Measurements from ENCODE around the gene ENDOU. TPM values are rescaled to one million over a fixed set of nuclear protein-coding genes. Genes with fewer than 3 reads are reported as not detected.

The ENDOU gene
- total RNA-seq, 1 experiment from 2014 or later = not detected

DNA sequence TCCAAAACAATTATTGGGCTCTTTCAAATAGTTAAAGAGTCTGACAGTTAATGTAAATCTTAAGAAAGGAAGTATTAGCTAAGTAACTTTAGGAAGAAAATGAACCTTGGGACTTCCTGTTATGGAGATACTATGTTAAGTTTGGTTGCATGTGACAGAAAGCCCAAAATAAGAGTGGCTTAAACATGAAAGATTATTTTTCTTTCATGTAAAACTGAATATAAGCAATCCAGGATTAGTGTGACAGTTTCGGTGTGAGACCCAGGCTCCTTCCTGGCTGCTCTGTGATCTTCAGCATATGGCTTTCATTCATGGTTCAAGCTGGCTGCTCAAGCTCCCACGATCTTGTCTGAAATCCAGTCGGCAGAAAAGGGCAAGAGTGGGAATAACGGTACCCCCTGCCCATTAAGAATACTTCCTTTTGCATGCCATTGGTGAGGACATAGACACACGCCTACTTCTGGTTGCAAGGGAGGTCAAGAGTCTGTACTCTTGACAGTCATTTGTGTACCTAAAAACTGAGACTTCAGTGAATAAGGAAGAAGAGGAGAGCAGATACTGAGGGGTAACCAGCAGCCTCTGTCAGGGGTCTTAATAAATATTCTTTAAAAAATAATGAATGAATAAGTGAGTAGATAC, 17.3 kb downstream of the ENDOU start (continued):
- TF ChIP-seq ETV6 (CRISPR knock-in tag; IDR thresholded peaks at IDR 0.05) = no peak
- no peak for TF ChIP-seq STAT6 (CRISPR knock-in tag; conservative IDR thresholded peaks at IDR 0.05; ENCODE audit: low read depth)
- no peak for TF ChIP-seq SOX15 (CRISPR knock-in tag; IDR thresholded peaks at IDR 0.05)
- no peak for TF ChIP-seq IRF2 (CRISPR knock-in tag; IDR thresholded peaks at IDR 0.05; ENCODE audit: borderline replicate concordance, low read depth)

DNA sequence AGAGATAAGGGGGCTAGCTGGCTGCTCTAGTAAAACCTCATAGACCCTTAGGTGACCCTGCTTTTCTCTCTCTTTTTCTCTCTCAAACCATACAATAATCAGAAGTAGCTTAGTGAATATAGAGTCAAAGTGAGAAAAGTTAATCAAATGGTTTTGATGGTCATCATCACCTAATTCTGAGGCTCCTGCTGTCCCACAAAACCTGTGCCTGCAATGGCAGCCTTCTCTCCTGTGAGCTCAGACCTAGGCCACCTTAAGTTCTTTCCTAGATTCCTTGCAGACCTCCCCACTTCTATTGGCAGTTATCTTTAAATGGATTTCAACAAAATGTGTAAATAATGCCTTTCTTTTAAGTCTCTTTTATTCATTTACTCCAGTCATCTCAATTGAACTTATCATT, 17.9 kb downstream of the ENDOU start:
- ATAC-seq (no peak), DNase-seq (ENCODE audit: low spot score) (no peak)
- Mint-ChIP-seq H3K27ac (no peak overlapping the region), H3K4me1 (peaks cover 21% of the 10 kb centered on the region), H3K4me3 (no peak overlapping the region), H3K27me3 (ENCODE audit: low read depth) (peaks cover 10% of the 10 kb centered on the region; the same call in 1 of the 2 replicates), H3K36me3 (no peaks in the 10 kb centered on the region), H3K9me3 (no peaks in the 10 kb centered on the region)
- ChIA-PET CTCF (interaction anchor here (0.8 to 2.0 kb wide), 5 partner anchors 11 to 131 kb away, joined by 3 to 9 read pairs (median 4); no protein-coding TSS in a partner anchor), POLR2A (interaction anchor here (0.6 kb wide), 1 partner anchor 52 kb away, joined by 5 read pairs; no protein-coding TSS in a partner anchor)
- TF ChIP-seq, protein P1, sequence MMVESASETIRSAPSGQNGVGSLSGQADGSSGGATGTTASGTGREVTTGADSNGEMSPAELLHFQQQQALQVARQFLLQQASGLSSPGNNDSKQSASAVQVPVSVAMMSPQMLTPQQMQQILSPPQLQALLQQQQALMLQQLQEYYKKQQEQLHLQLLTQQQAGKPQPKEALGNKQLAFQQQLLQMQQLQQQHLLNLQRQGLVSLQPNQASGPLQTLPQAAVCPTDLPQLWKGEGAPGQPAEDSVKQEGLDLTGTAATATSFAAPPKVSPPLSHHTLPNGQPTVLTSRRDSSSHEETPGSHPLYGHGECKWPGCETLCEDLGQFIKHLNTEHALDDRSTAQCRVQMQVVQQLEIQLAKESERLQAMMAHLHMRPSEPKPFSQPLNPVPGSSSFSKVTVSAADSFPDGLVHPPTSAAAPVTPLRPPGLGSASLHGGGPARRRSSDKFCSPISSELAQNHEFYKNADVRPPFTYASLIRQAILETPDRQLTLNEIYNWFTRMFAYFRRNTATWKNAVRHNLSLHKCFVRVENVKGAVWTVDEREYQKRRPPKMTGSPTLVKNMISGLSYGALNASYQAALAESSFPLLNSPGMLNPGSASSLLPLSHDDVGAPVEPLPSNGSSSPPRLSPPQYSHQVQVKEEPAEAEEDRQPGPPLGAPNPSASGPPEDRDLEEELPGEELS (CRISPR knock-in tag; IDR thresholded peaks at IDR 0.05) = no peak
- TF ChIP-seq ZNF232 (CRISPR knock-in tag; IDR thresholded peaks at IDR 0.05) (no peak), ESRRA (CRISPR knock-in tag; IDR thresholded peaks at IDR 0.05; ENCODE audit: borderline replicate concordance) (no peak)

- Mint-ChIP-seq H3K27ac (peak within 1 kb of the TSS; percentile 67), H3K9me3 (no peaks in the 10 kb centered on the region), H3K27me3 (ENCODE audit: low read depth) (no peaks in the 10 kb centered on the region), H3K4me1 (peaks cover 21% of the 10 kb centered on the region), H3K4me3 (peak within 1 kb of the TSS; percentile 76), H3K36me3 (peaks cover 2% of the 10 kb centered on the region; the same call in 1 of the 2 replicates)
- ChIA-PET CTCF (interaction anchor here (0.6 to 2.0 kb wide), 9 partner anchors 10 to 132 kb away, joined by 3 to 10 read pairs (median 5); partner anchors contain the start of gene RAPGEF3), POLR2A (interaction anchor here (0.6 to 1.4 kb wide), 3 partner anchors 52 to 67 kb away, joined by 3 to 6 read pairs (median 4); partner anchors contain the start of gene SLC48A1)
- peak; percentile 98 for ATAC-seq
- peak; percentile 96 for DNase-seq (ENCODE audit: low spot score)
- TF ChIP-seq ZNF121 (CRISPR knock-in tag; IDR thresholded peaks at IDR 0.05) (peak; percentile 54; the same call in 1 of the 2 replicates), USF2 (CRISPR knock-in tag; IDR thresholded peaks at IDR 0.05) (peak; percentile 66), ETV6 (CRISPR knock-in tag; IDR thresholded peaks at IDR 0.05) (peak; percentile 60), ESRRA (CRISPR knock-in tag; IDR thresholded peaks at IDR 0.05; ENCODE audit: borderline replicate concordance) (no peak), CREB1 (CRISPR knock-in tag; IDR thresholded peaks at IDR 0.05) (no peak), ATF1 (CRISPR knock-in tag; IDR thresholded peaks at IDR 0.05) (no peak), HMGA2 (CRISPR knock-in tag; IDR thresholded peaks at IDR 0.05) (no peak), KAT7 (CRISPR knock-in tag; IDR thresholded peaks at IDR 0.05; ENCODE audit: borderline replicate concordance) (peak; percentile 59; the same call in 1 of the 2 replicates), E2F1 (CRISPR knock-in tag; IDR thresholded peaks at IDR 0.05) (no peak), CBFB (CRISPR knock-in tag; IDR thresholded peaks at IDR 0.05; ENCODE audit: low read depth) (no peak)
- TF ChIP-seq, protein P2, sequence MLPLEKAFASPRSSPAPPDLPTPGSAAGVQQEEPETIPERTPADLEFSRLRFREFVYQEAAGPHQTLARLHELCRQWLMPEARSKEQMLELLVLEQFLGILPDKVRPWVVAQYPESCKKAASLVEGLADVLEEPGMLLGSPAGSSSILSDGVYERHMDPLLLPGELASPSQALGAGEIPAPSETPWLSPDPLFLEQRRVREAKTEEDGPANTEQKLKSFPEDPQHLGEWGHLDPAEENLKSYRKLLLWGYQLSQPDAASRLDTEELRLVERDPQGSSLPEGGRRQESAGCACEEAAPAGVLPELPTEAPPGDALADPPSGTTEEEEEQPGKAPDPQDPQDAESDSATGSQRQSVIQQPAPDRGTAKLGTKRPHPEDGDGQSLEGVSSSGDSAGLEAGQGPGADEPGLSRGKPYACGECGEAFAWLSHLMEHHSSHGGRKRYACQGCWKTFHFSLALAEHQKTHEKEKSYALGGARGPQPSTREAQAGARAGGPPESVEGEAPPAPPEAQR (CRISPR knock-in tag; IDR thresholded peaks at IDR 0.05) = no peak
- TF ChIP-seq, protein P3, sequence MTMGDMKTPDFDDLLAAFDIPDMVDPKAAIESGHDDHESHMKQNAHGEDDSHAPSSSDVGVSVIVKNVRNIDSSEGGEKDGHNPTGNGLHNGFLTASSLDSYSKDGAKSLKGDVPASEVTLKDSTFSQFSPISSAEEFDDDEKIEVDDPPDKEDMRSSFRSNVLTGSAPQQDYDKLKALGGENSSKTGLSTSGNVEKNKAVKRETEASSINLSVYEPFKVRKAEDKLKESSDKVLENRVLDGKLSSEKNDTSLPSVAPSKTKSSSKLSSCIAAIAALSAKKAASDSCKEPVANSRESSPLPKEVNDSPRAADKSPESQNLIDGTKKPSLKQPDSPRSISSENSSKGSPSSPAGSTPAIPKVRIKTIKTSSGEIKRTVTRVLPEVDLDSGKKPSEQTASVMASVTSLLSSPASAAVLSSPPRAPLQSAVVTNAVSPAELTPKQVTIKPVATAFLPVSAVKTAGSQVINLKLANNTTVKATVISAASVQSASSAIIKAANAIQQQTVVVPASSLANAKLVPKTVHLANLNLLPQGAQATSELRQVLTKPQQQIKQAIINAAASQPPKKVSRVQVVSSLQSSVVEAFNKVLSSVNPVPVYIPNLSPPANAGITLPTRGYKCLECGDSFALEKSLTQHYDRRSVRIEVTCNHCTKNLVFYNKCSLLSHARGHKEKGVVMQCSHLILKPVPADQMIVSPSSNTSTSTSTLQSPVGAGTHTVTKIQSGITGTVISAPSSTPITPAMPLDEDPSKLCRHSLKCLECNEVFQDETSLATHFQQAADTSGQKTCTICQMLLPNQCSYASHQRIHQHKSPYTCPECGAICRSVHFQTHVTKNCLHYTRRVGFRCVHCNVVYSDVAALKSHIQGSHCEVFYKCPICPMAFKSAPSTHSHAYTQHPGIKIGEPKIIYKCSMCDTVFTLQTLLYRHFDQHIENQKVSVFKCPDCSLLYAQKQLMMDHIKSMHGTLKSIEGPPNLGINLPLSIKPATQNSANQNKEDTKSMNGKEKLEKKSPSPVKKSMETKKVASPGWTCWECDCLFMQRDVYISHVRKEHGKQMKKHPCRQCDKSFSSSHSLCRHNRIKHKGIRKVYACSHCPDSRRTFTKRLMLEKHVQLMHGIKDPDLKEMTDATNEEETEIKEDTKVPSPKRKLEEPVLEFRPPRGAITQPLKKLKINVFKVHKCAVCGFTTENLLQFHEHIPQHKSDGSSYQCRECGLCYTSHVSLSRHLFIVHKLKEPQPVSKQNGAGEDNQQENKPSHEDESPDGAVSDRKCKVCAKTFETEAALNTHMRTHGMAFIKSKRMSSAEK (CRISPR knock-in tag; IDR thresholded peaks at IDR 0.05; ENCODE audit: borderline replicate concordance) = no peak
Observed at GRCh38 chr12:47705566-47706425, 19.5 kb downstream of the ENDOU start, which contains the start of gene RPAP3. TSS of gene RPAP3 (minus strand) at chr12:47706030. CDS start at chr12:47702840, 3,190 bp downstream.
